GM23248 (cell line): ENCODE data around the gene CACNB3. TPM values are rescaled to one million over a fixed set of nuclear protein-coding genes. Genes with fewer than 3 reads are reported as not detected.

Experiments used
- DNase-seq: peaks from one replicate; pipeline ENCODE4 v3.0.0-alpha.2; 2015
- H2AFZ ChIP-seq: fragments of 200-600 bp; sonication (generic); 2 replicates; pipeline ENCODE4 v1.6.1; 2016; ENCODE audit warnings: antibody characterized with exemption
- H3F3A ChIP-seq: fragments of 200-600 bp; sonication (generic); 2 replicates; pipeline ENCODE4 v1.6.1; 2016; ENCODE audit warnings: mild to moderate bottlenecking, antibody characterized with exemption, mixed run types; ENCODE audit not compliant: insufficient read depth
- H3K27ac ChIP-seq: fragments of 200-600 bp; sonication (generic); 2 replicates; pipeline ENCODE4 v1.5.1; 2016; ENCODE audit warnings: mild to moderate bottlenecking
- H3K27me3 ChIP-seq: fragments of 200-600 bp; sonication (generic); replicated peaks from 2 replicates; pipeline ENCODE4 v1.6.1; 2016; ENCODE audit warnings: mild to moderate bottlenecking; ENCODE audit not compliant: insufficient read depth
- H3K36me3 ChIP-seq: fragments of 200-600 bp; sonication (generic); 2 replicates; pipeline ENCODE4 v1.6.1; 2016; ENCODE audit warnings: low read depth, mild to moderate bottlenecking
- H3K4me1 ChIP-seq: fragments of 200-600 bp; sonication (generic); 2 replicates; pipeline ENCODE4 v1.6.1; 2016; ENCODE audit warnings: mild to moderate bottlenecking; ENCODE audit not compliant: insufficient read depth
- H3K4me2 ChIP-seq: fragments of 200-600 bp; sonication (generic); one replicate; pipeline ENCODE4 v1.6.1; 2016; ENCODE audit warnings: mild to moderate bottlenecking; ENCODE audit not compliant: unreplicated experiment
- H3K4me3 ChIP-seq: fragments of 200-600 bp; sonication (generic); 2 replicates; pipeline ENCODE4 v1.5.1; 2016; ENCODE audit warnings: mild to moderate bottlenecking
- H3K79me2 ChIP-seq: fragments of 200-600 bp; sonication (generic); 2 replicates; pipeline ENCODE4 v1.6.1; 2016; ENCODE audit warnings: mild to moderate bottlenecking; ENCODE audit not compliant: insufficient read depth
- H3K9ac ChIP-seq: fragments of 200-600 bp; sonication (generic); 2 replicates; pipeline ENCODE4 v1.6.1; 2016; ENCODE audit warnings: mild to moderate bottlenecking
- H3K9me2 ChIP-seq: fragments of 200-600 bp; sonication (generic); 2 replicates; pipeline ENCODE4 v1.6.1; 2016; ENCODE audit warnings: mixed run types, mild to moderate bottlenecking, moderate library complexity; ENCODE audit not compliant: insufficient read depth
- H3K9me3 ChIP-seq: fragments of 200-600 bp; sonication (generic); one replicate; pipeline ENCODE4 v1.6.1; 2017; ENCODE audit warnings: low read depth
- H4K20me1 ChIP-seq: fragments of 200-600 bp; sonication (generic); 2 replicates; pipeline ENCODE4 v1.6.0; 2016; ENCODE audit not compliant: insufficient read depth
- EZH2 ChIP-seq: fragments of 200-600 bp; sonication (generic); IDR thresholded peaks from 2 replicates; pipeline ENCODE4 v1.6.1; 2018; ENCODE audit warnings: antibody characterized with exemption, mild to moderate bottlenecking; ENCODE audit not compliant: insufficient read depth, poor library complexity, severe bottlenecking
- EZH2phosphoT487 ChIP-seq: fragments of 200-600 bp; sonication (generic); IDR thresholded peaks from 2 replicates; pipeline ENCODE4 v1.6.1; 2018; ENCODE audit warnings: antibody characterized with exemption, moderate library complexity, mild to moderate bottlenecking, low read depth; ENCODE audit not compliant: insufficient read depth
- WGBS, 2 experiments: methylation state at CpG; one replicate each; pipeline ENCODE4 v1.1.6; 2015 to 2017; ENCODE audit warnings: low lambda C conversion rate in 2 of 2, low coverage in 1 of 2; ENCODE audit errors: missing lambda C conversion rate in 2 of 2; 5-methylcytosine and 5-hydroxymethylcytosine counted together
- in situ Hi-C: fragments of 300-500 bp; cut with MboI; formaldehyde crosslinking; loops from 2 replicates; pipeline ENCODE4 v1.15.0; 2020
- polyA plus RNA-seq: library from polyadenylated mRNA; unstranded; fragments of >200 nt; fragmentation: Nextera tagmentation; extraction: Ambion mirVana; gene quantifications from 2 replicates; pipeline ENCODE4 v1.2.1, GENCODE V29; 2016
- total RNA-seq: library from RNA; depleted of rRNA; stranded (reverse); fragments of >200 nt; shearing (Covaris generic); gene quantifications from 2 replicates; pipeline ENCODE4 v1.2.3, GENCODE V29; 2014

Gene CACNB3
- total and polyA plus RNA-seq, 2 experiments from 2014 or later, result 22.6 to 26.8 TPM

GRCh38 chr12:48862760-48863159, 44.5 kb downstream of the CACNB3 start:
- Histone ChIP-seq H3K9me3 (no peaks in the 10 kb centered on the region), H3K4me1 (no peaks in the 10 kb centered on the region), H3K79me2 (no peaks in the 10 kb centered on the region), H3F3A (no peaks in the 10 kb centered on the region), H3K27ac (no peak overlapping the region), H3K27me3 (peaks cover 30% of the 10 kb centered on the region), H3K36me3 (no peaks in the 10 kb centered on the region), H3K4me2 (no peak overlapping the region), H2AFZ (no peak overlapping the region), H4K20me1 (no peaks in the 10 kb centered on the region), H3K9ac (no peak overlapping the region), H3K9me2 (no peaks in the 10 kb centered on the region), H3K4me3 (no peak overlapping the region)
- in situ Hi-C loops, result no loop called here
- DNase-seq, result no peak
- WGBS, 2 experiments, result 15 to 19% methylated on average over 5 of the region's 5 CpGs
- TF ChIP-seq EZH2, result no peak
- TF ChIP-seq EZH2phosphoT487, result no peak

DNA sequence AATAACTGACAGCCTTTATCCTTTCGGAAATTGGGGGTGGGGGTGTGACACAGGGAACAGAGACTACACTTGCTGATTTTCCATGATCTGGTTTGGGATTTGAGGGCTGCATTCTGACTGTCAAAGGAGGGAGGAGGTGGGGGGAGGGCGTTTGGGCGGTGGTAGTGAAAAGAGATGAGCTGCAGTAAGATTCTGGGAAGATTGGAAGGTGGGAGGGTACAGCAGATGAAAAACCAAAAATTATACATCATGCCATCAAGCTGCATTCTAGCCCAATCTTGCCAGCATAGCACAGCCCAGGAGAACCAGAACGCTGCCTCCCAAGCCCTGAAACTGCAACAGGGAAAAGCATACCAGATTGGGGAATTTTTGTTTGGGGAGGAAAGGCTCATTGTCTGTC, 45.0 kb downstream of the CACNB3 start:
- Histone ChIP-seq H3K79me2 (no peaks in the 10 kb centered on the region), H3K9ac (no peak overlapping the region), H3K4me1 (no peaks in the 10 kb centered on the region), H3K4me2 (no peak overlapping the region), H2AFZ (no peak overlapping the region), H3K9me2 (no peaks in the 10 kb centered on the region), H3K27ac (no peak overlapping the region), H3K36me3 (no peaks in the 10 kb centered on the region), H4K20me1 (no peaks in the 10 kb centered on the region), H3K4me3 (no peak overlapping the region), H3K27me3 (peaks cover 30% of the 10 kb centered on the region), H3F3A (no peaks in the 10 kb centered on the region), H3K9me3 (no peaks in the 10 kb centered on the region)
- TF ChIP-seq EZH2 (no peak), EZH2phosphoT487 (no peak)
- in situ Hi-C loops, result no loop called here
- no peak for DNase-seq
- WGBS, 2 experiments, result 14 to 17% methylated on average over 4 of the region's 4 CpGs

- peaks cover 30% of the 10 kb centered on the region for H3K27me3 ChIP-seq
- no peaks in the 10 kb centered on the region for H3K9me3 ChIP-seq
- TF ChIP-seq EZH2phosphoT487 (no peak), EZH2 (no peak)
- peak within 1 kb of the TSS; percentile 42 for H3K9ac ChIP-seq
- no peaks in the 10 kb centered on the region for H4K20me1 ChIP-seq
- peak within 1 kb of the TSS; percentile 77 for H3K4me3 ChIP-seq
- 1 to 3% methylated on average over 29 to 32 of the region's 32 CpGs for WGBS, 2 experiments
- H3K36me3 ChIP-seq, result no peaks in the 10 kb centered on the region
- no peaks in the 10 kb centered on the region for H3K79me2 ChIP-seq
- DNase-seq, result peak; percentile 94
- peak within 1 kb of the TSS; percentile 83 for H2AFZ ChIP-seq
- no peak within 1 kb of the TSS for H3K27ac ChIP-seq
- in situ Hi-C loops, result no loop called here
- H3K4me2 ChIP-seq, result peak within 1 kb of the TSS; percentile 77
- H3F3A ChIP-seq, result no peaks in the 10 kb centered on the region
- H3K4me1 ChIP-seq, result no peaks in the 10 kb centered on the region
- H3K9me2 ChIP-seq, result no peaks in the 10 kb centered on the region
Measured at GRCh38 chr12:48865281-48866051, 47.2 kb downstream of the CACNB3 start, which contains the start of gene RND1. Gene RND1 (minus strand): TSS chr12:48865870. CDS start chr12:48865767, 103 bp downstream.

DNA sequence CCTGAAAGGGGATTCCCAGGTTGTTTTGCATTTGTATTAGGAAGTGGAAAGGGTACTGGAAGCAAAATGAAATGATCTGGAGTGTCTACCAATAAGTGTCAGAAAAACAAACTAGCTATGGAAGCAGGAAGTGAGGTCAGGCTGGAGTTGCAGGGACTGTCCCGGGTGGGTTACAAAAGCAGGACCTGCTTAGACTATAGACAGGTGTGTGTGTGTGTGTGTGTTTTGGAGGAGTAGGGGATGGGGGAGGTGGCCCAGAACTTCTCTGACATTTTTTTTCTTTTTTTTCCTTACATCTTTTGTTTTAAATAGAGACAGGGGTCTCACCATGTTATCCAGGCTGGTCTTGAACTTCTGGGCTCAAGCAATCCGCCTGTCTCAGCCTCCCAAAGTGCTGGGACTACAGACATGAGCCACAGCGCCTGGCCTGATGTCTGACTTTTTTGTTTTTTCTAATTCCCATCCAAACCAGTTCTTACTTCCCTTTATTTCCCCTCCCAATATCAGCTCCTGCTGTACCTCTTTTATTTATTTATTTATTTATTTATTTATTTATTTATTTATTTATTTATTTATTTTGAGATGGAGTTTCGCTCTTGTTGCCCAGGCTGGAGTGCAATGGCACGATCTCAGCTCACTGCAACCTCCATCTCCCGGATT, 47.9 kb downstream of the CACNB3 start:
- TF ChIP-seq EZH2, result no peak
- TF ChIP-seq EZH2phosphoT487, result no peak
- H3F3A ChIP-seq, result no peaks in the 10 kb centered on the region
- peak overlapping the region; percentile 77 for H3K4me2 ChIP-seq
- H3K27ac ChIP-seq, result no peak overlapping the region
- H2AFZ ChIP-seq, result peak overlapping the region; percentile 83
- in situ Hi-C loops, result no loop called here
- H3K4me3 ChIP-seq, result peak overlapping the region; percentile 77
- H3K9ac ChIP-seq, result peak overlapping the region; percentile 42; the same call in 1 of the 2 replicates
- no peaks in the 10 kb centered on the region for H3K36me3 ChIP-seq
- WGBS, 2 experiments, result 57 to 58% methylated on average over 6 of the region's 6 CpGs
- no peaks in the 10 kb centered on the region for H3K4me1 ChIP-seq
- no peaks in the 10 kb centered on the region for H4K20me1 ChIP-seq
- no peak for DNase-seq
- no peaks in the 10 kb centered on the region for H3K79me2 ChIP-seq
- no peaks in the 10 kb centered on the region for H3K9me2 ChIP-seq
- peaks cover 30% of the 10 kb centered on the region for H3K27me3 ChIP-seq
- no peaks in the 10 kb centered on the region for H3K9me3 ChIP-seq
